ENCODE data around the gene PCDHA13. TPM values are rescaled to one million over a fixed set of nuclear protein-coding genes. Genes with fewer than 3 reads are reported as not detected.
"Not testable (repeated sequence)": the region's sequence is repeated elsewhere in the genome, so short reads cannot be mapped to it uniquely, and the experiment has no call there.

Gene PCDHA13
- total RNA-seq, 3 donors from 2014 or later, result 1.3 to 3.5 (median 1.6) TPM

DNA sequence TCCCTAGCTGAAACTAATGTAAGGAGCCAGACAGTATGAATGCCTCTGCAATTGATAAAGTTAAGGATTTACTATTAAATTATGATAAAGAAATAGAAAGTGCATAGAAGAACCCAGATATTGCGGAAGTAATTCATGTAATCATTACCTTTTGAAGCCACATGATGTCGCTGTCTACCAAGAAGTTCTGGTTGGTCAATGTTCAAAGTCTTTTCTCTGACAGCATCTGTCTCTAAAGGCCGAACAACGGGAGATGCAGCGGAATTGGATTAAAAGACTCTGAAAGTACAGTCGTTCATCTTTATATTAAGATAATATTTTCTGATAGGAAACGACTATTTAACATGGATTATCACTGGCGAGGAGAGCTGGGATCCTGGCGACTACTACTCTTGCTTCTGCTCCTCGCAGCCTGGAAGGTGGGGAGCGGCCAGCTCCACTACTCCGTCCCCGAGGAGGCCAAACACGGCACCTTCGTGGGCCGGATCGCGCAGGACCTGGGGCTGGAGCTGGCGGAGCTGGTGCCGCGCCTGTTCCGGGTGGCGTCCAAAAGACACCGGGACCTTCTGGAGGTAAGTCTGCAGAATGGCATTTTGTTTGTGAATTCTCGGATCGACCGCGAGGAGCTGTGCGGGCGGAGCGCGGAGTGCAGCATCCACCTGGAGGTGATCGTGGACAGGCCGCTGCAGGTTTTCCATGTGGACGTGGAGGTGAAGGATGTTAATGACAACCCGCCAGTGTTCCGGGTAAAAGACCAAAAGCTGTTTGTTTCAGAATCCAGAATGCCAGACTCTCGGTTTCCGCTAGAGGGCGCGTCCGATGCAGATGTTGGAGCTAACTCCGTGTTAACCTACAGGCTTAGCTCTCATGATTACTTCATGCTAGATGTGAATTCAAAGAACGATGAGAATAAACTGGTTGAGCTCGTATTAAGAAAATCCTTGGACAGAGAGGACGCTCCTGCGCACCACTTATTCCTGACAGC is 40.7 kb upstream of the PCDHA13 start, which contains the start of gene PCDHA8:
PCDHA8 (plus strand) TSS at position 210 of the 985 bp plus-strand sequence; CDS start at position 345, 135 bp downstream.
- intact Hi-C loops (cut with DNase I; ENCODE audit: low total_unique reads), result no loop called here
- Histone ChIP-seq H3K27ac (no peak within 1 kb of the TSS), H3K27me3 (no peaks in the 10 kb centered on the region), H3K4me1 (no peaks in the 10 kb centered on the region), H3K36me3 (no peaks in the 10 kb centered on the region), H3K9me3 (peaks cover 27 to 55% of the 10 kb centered on the region in 2 donors), H3K4me3 (no peak within 1 kb of the TSS)
- DNase-seq (ENCODE audit: low spot score in 2 of 2), result no peak
- TF ChIP-seq POLR2A (IDR thresholded peaks at IDR 0.05) (no peak), POLR2AphosphoS5 (IDR thresholded peaks at IDR 0.05) (no peak), CTCF (IDR thresholded peaks at IDR 0.05) (no peak)

DNA sequence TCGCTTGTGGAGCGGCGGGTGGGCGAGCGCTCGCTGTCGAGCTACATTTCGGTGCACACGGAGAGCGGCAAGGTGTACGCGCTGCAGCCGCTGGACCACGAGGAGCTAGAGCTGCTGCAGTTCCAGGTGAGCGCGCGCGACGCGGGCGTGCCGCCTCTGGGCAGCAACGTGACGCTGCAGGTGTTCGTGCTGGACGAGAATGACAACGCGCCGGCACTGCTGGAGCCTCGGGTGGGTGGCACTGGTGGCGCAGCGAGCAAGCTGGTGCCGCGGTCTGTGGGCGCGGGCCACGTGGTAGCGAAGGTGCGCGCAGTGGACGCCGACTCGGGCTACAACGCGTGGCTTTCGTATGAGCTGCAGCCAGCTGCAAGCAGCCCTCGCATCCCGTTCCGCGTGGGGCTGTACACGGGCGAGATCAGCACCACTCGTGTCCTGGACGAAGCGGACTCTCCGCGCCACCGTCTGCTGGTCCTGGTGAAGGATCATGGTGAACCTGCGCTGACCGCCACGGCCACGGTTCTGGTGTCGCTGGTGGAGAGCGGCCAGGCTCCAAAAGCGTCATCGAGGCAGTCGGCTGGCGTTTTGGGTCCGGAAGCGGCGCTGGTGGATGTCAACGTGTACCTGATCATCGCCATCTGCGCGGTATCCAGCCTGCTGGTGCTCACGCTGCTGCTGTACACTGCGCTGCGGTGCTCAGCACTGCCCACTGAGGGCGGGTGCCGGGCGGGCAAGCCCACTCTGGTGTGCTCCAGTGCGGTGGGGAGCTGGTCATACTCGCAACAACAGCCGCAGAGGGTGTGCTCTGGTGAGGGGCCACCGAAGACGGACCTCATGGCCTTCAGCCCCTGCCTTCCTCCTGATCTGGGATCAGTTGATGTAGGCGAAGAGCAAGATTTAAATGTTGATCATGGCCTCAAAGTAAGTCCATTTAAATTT is 38.9 kb upstream of the PCDHA13 start:
- H3K4me3 ChIP-seq, result no peak overlapping the region
- no peak for DNase-seq (ENCODE audit: low spot score in 2 of 2)
- TF ChIP-seq CTCF (IDR thresholded peaks at IDR 0.05) (no peak), POLR2A (IDR thresholded peaks at IDR 0.05) (no peak), POLR2AphosphoS5 (IDR thresholded peaks at IDR 0.05) (no peak)
- peaks cover 29 to 65% of the 10 kb centered on the region in 2 donors for H3K9me3 ChIP-seq
- H3K27ac ChIP-seq, result no peak overlapping the region
- H3K4me1 ChIP-seq, result no peaks in the 10 kb centered on the region
- intact Hi-C loops (cut with DNase I; ENCODE audit: low total_unique reads), result no loop called here
- H3K36me3 ChIP-seq, result no peaks in the 10 kb centered on the region
- no peaks in the 10 kb centered on the region for H3K27me3 ChIP-seq

- DNase-seq (ENCODE audit: low spot score in 2 of 2); H3K4me1 ChIP-seq; H3K27ac ChIP-seq; H3K27me3 ChIP-seq; H3K36me3 ChIP-seq; intact Hi-C loops (cut with DNase I; ENCODE audit: low total_unique reads): not testable (repeated sequence)
- H3K4me3 ChIP-seq, result peak within 1 kb of the TSS in 2 of 3 donors; percentile 15 to 25
- peaks cover 31 to 56% of the 10 kb centered on the region in 2 donors for H3K9me3 ChIP-seq
These were observed 33.5 kb upstream of the PCDHA13 start, which contains the start of gene PCDHA9 for GRCh38 chr5:140848139-140849102. PCDHA9 (plus strand) TSS chr5:140848382; CDS start chr5:140848496, 114 bp downstream.

DNA sequence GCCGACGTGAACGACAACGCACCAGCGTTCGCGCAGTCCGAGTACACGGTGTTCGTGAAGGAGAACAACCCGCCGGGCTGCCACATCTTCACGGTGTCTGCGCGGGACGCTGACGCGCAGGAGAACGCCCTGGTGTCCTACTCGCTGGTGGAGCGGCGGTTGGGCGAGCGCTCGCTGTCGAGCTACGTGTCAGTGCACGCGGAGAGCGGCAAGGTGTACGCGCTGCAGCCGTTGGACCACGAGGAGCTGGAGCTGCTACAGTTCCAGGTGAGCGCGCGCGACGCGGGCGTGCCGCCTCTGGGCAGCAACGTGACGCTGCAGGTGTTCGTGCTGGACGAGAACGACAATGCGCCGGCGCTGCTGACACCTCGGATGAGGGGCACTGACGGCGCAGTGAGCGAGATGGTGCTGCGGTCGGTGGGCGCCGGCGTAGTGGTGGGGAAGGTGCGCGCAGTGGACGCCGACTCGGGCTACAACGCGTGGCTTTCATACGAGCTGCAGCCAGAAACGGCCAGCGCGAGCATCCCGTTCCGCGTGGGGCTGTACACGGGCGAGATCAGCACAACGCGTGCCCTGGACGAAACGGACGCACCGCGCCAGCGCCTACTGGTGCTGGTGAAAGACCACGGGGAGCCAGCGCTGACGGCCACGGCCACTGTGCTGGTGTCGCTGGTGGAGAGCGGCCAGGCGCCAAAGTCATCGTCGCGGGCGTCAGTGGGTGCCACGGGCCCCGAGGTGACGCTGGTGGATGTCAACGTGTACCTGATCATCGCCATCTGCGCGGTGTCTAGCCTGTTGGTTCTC is 31.9 kb upstream of the PCDHA13 start:
- DNase-seq (ENCODE audit: low spot score in 2 of 2); H3K4me3 ChIP-seq; H3K27ac ChIP-seq; H3K27me3 ChIP-seq; H3K36me3 ChIP-seq; H3K4me1 ChIP-seq; intact Hi-C loops (cut with DNase I; ENCODE audit: low total_unique reads): not testable (repeated sequence)
- H3K9me3 ChIP-seq, result peaks cover 30 to 48% of the 10 kb centered on the region in 2 donors

Measured in breast epithelium (tissue), 4 donors.